SU-DHL-6 (cell line): ENCODE results near the gene TLR10.

ENCODE experiments used
- H2AFZ ChIP-seq: fragments of 200-600 bp; sonication (generic); 2 replicates; pipeline ENCODE4 v1.6.1; 2014; ENCODE audit warnings: low read depth, mild to moderate bottlenecking, moderate library complexity, mixed read lengths, antibody characterized with exemption, low read length; ENCODE audit not compliant: severe bottlenecking
- H3F3A ChIP-seq: fragments of 200-600 bp; shearing (Covaris generic); 2 replicates; pipeline ENCODE4 v1.6.0; 2016; ENCODE audit warnings: antibody characterized with exemption, mild to moderate bottlenecking; ENCODE audit not compliant: insufficient read depth
- H3K27ac ChIP-seq: fragments of 200-600 bp; sonication (generic); 2 replicates; pipeline ENCODE4 v1.5.1; 2016; ENCODE audit warnings: low read depth, mild to moderate bottlenecking, low read length, moderate library complexity, mixed read lengths
- H3K27me3 ChIP-seq: fragments of 200-600 bp; sonication (generic), shearing (Covaris generic); 2 replicates; pipeline ENCODE4 v1.6.0; 2014; ENCODE audit warnings: mild to moderate bottlenecking, low read length
- H3K36me3 ChIP-seq: fragments of 200-600 bp; sonication (generic); 2 replicates; pipeline ENCODE4 v1.6.1; 2014; ENCODE audit warnings: mild to moderate bottlenecking, low read length, mixed read lengths
- H3K4me2 ChIP-seq: fragments of 300-600, 200-600 bp; shearing (Covaris generic), sonication (generic); 2 replicates; pipeline ENCODE4 v1.6.0; 2014; ENCODE audit warnings: low read length, low read depth, mild to moderate bottlenecking; ENCODE audit not compliant: poor library complexity, severe bottlenecking
- H3K4me3 ChIP-seq: fragments of 200-600 bp; sonication (generic); 2 replicates; pipeline ENCODE4 v1.5.1; 2014; ENCODE audit warnings: antibody characterized with exemption, low read length, mild to moderate bottlenecking, mixed read lengths; ENCODE audit not compliant: insufficient read depth, poor library complexity, severe bottlenecking
- H3K79me2 ChIP-seq: fragments of 200-600 bp; sonication (generic); 2 replicates; pipeline ENCODE4 v1.6.1; 2014; ENCODE audit warnings: mild to moderate bottlenecking, low read length, moderate library complexity; ENCODE audit not compliant: insufficient read depth
- H3K9ac ChIP-seq: fragments of 200-600 bp; sonication (generic); 2 replicates; pipeline ENCODE4 v1.7.0; 2014; ENCODE audit warnings: mild to moderate bottlenecking, low read length
- H3K9me2 ChIP-seq: fragments of 200-600 bp; sonication (generic); replicated peaks from 2 replicates; pipeline ENCODE4 v1.6.1; 2014; ENCODE audit warnings: low read length; ENCODE audit not compliant: insufficient read depth
- H3K9me3 ChIP-seq: fragments of 200-600 bp; sonication (generic); 2 replicates; pipeline ENCODE4 v1.6.1; 2014; ENCODE audit warnings: low read length, mixed read lengths; ENCODE audit not compliant: insufficient read depth
- H4K20me1 ChIP-seq: fragments of 200-600 bp; sonication (generic); 2 replicates; pipeline ENCODE4 v1.6.1; 2014; ENCODE audit warnings: low read depth, mild to moderate bottlenecking, antibody characterized with exemption, low read length, moderate library complexity, mixed read lengths
- CTCF ChIP-seq: fragments of 200-600 bp; sonication (generic); IDR thresholded peaks from one replicate; pipeline ENCODE4 v1.5.1; 2017; ENCODE audit warnings: antibody characterized with exemption, mild to moderate bottlenecking, low read length, moderate library complexity; ENCODE audit not compliant: insufficient read depth, poor library complexity, severe bottlenecking
- EZH2phosphoT487 ChIP-seq: fragments of 200-600 bp; sonication (generic), shearing (Covaris generic); conservative IDR thresholded peaks from 2 replicates; pipeline ENCODE4 v1.6.1; 2018; ENCODE audit warnings: mild to moderate bottlenecking, antibody characterized with exemption, low read length, moderate library complexity, mixed read lengths

TLR10 gene

GRCh38 chr4:38724475-38724808 is 58.3 kb downstream of the TLR10 start:
- Histone ChIP-seq H3K27ac (no peak overlapping the region), H3K4me3 (no peak overlapping the region), H3K27me3 (no peaks in the 10 kb centered on the region), H3K79me2 (no peaks in the 10 kb centered on the region), H4K20me1 (no peaks in the 10 kb centered on the region), H3K4me2 (no peak overlapping the region), H2AFZ (no peak overlapping the region), H3K9me3 (no peaks in the 10 kb centered on the region), H3K36me3 (no peaks in the 10 kb centered on the region), H3K9me2 (no peaks in the 10 kb centered on the region), H3F3A (no peaks in the 10 kb centered on the region), H3K9ac (no peak overlapping the region)
- TF ChIP-seq CTCF, result no peak
- no peak for TF ChIP-seq EZH2phosphoT487

- Histone ChIP-seq H3K4me2 (no peak overlapping the region), H2AFZ (no peak overlapping the region)
- TF ChIP-seq CTCF (no peak), EZH2phosphoT487 (no peak)
Measured at GRCh38 chr4:38723726-38724474, 58.9 kb downstream of the TLR10 start.

GRCh38 chr4:38723114-38723513 is 59.7 kb downstream of the TLR10 start:
- H4K20me1 ChIP-seq, result no peaks in the 10 kb centered on the region
- H3K9ac ChIP-seq, result no peak overlapping the region
- no peak for TF ChIP-seq EZH2phosphoT487
- no peak for TF ChIP-seq CTCF
- no peaks in the 10 kb centered on the region for H3K27me3 ChIP-seq
- no peaks in the 10 kb centered on the region for H3K36me3 ChIP-seq
- no peaks in the 10 kb centered on the region for H3K9me3 ChIP-seq
- H3K79me2 ChIP-seq, result no peaks in the 10 kb centered on the region
- no peaks in the 10 kb centered on the region for H3F3A ChIP-seq
- no peaks in the 10 kb centered on the region for H3K9me2 ChIP-seq
- H3K27ac ChIP-seq, result no peak overlapping the region
- H3K4me3 ChIP-seq, result no peak overlapping the region
- no peak overlapping the region for H3K4me2 ChIP-seq
- no peak overlapping the region for H2AFZ ChIP-seq

More at GRCh38 chr4:38723726-38724474, 58.9 kb downstream of the TLR10 start:
- Histone ChIP-seq H3K36me3 (no peaks in the 10 kb centered on the region), H3K27me3 (no peaks in the 10 kb centered on the region), H3K79me2 (no peaks in the 10 kb centered on the region), H4K20me1 (no peaks in the 10 kb centered on the region), H3K9me2 (no peaks in the 10 kb centered on the region), H3K4me3 (no peak overlapping the region), H3K9me3 (no peaks in the 10 kb centered on the region), H3K27ac (no peak overlapping the region), H3F3A (no peaks in the 10 kb centered on the region), H3K9ac (no peak overlapping the region)
